ENCODE results near the gene C22orf31.
"Not testable (repeated sequence)": the region's sequence is repeated elsewhere in the genome, so short reads cannot be mapped to it uniquely, and the experiment has no call there.

The C22orf31 gene

DNA sequence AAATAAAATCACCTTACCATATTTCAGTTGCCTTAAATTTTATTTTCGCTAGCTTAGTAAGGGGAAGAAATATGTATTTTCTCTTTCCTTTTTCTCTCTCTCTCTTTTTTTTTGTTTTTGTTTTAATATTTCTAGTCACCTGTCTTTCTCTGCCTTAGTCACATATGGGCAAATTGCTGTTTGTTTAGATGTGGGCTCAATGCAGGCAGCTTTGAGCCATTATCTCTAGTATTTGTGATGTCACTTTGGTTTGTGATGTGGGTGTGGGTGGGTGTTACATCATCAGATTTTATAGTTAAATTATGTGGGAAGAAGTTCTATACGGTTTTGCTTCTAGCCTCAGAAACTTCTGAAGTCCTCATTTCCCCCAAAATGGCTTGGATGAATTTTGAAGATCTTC is at the start of gene C22orf31:
Gene C22orf31 (minus strand): TSS at position 59 of the 400 bp plus-strand sequence. CDS start 39 bp downstream, at position 20.
- DNase-seq = no peak

DNA sequence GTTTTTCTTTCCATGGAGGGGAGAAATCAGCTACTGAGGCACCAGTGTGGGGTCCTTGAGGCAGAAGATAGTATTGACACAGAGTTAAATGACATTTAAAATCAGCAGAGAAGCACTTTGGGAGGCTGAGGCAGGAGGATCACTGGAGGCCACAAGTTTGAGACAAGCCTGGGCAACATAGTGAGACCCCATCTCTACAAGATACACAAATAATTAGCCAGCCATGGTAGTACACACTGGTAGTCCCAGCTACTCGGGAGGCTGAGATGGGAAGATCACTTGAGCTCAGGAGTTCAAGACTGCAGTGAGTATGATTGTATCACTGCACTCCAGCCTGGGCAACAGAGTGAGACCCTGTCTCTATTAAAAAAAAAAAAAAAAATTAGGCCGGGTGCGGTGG is 49.3 kb upstream of the C22orf31 start:
- no peak for DNase-seq

DNA sequence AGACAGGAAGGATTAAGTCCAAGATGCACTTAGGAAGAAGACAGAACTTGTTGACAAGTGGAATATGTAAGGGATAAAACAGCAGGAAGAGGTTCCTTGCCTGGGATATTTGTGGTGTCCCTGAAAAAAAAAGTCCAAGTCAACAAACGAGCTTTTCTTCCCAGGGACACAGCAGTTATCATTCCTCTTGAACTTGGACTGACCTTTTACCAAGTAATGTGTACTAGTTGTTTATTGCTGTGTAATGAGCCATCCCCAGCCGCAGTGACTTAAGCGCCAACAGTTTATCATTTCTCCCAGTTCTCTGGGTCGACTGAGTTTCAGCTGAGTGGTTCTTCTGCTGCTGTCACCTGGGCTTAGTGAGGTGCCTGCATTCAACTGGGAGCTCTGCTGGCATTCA is 48.2 kb upstream of the C22orf31 start:
- DNase-seq = no peak

DNA sequence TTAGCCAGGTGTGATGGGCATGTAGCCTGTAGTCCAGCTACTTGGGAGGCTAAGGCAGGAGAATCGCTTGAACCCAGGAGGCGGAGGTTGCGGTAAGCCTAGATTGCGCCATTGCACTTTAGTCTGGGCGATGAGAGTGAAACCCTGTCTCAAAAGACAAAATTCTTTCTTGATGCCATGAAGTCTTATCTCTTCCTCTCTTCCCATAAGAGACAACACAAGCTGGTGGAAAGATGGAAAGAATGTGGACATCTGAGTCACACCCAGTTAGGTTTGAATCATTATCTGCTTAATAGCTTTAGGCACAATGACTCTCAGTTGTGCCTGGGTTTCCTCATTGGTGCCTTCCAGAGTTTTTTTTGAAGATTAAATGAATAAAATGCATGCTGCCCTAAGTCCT is 46.5 kb upstream of the C22orf31 start:
- no peak for DNase-seq

DNA sequence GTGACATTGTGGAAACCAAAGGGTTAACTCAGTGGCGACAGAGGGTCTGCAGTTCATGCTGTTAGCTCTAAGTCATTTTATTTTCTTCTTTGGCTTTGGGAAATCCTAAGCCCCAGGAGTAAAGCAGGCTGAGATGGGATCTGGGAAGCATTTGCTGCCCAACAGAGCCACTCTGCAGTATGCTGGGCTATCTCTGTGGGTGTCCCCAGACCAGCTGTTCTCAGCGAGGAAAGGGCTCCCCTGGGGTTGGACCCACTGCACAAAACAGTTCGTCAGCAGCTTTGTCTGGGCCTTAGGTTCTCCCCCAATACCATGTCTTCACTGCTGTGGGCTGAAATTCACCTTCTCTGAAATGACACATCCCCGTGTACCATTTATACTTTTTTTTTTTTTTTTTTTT is 45.2 kb upstream of the C22orf31 start:
- DNase-seq = no peak

DNA sequence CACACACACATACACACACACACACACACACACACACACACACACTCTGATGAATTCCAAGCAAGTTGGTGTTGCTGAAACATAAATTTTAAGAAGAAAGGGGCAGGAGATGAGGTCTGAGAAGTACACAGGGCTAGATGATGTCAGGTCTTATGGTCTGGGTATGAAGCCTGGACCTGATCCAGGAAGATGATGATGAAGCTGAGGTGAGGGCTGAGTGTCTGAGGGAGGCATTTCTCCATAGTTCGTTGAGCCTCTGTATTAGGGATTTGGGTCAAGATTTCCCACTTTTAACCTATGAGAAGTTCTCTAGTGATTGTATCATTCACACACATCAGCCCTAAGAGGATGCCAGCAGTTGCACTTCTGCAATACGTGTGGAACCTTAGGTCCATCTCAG is 43.8 kb upstream of the C22orf31 start:
- DNase-seq = no peak

DNA sequence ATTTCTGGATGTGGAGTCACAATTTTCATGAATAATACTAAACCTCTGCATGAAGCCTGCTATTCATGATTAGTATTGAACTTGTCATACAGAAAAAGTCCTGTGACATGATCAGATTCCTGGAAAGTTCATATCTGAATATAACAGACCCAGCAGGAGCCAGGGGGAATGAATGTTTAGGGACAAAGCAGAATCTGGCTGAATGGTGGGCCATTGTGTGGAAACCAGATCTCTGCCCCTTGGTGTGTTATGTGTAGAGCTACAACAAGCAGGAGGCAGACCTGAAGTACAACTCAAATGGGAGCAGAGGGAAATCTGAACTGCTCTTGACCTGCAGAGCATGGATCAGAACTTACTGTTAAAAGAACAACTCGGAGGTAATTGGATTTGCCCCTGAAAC is 41.5 kb upstream of the C22orf31 start:
- no peak for DNase-seq

DNA sequence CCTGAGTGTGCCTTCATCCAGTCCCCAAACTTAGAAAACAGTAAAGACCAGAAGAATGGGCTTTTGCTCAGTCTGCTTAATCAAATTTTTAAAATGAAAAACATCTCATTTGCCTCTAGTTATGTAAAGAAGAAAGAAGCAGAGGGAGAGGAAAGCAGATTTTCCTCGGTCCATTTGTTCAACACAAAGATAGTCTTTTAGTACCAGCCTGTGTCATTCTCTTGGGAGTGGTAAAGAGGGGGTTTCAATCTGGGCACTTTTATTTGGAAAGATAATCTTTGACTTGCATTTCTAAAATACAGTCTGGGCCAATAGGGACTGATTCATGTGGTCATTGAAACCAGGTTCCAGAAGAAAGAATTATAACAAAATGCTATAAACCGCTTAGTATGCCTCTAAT is 40.7 kb upstream of the C22orf31 start:
- no peak for DNase-seq

DNA sequence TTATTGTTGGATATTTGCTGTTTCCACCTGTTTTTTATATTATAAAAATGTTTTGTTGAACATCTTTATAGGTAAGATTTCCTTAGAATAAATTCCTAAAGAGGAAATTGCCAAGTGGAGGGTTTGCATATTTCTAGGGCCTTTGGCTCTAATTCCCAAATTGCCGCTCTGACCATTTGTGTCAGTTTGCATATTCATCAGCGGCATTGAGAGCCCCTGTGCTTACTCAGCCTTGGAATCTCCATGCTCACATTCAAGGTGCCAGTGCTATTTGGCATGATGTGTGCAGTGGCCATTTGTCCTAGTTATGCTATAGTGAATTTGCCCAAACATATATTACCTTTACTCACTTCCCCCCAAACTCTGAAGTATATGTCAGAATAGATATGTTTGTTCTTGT is 36.7 kb upstream of the C22orf31 start:
- no peak for DNase-seq

DNA sequence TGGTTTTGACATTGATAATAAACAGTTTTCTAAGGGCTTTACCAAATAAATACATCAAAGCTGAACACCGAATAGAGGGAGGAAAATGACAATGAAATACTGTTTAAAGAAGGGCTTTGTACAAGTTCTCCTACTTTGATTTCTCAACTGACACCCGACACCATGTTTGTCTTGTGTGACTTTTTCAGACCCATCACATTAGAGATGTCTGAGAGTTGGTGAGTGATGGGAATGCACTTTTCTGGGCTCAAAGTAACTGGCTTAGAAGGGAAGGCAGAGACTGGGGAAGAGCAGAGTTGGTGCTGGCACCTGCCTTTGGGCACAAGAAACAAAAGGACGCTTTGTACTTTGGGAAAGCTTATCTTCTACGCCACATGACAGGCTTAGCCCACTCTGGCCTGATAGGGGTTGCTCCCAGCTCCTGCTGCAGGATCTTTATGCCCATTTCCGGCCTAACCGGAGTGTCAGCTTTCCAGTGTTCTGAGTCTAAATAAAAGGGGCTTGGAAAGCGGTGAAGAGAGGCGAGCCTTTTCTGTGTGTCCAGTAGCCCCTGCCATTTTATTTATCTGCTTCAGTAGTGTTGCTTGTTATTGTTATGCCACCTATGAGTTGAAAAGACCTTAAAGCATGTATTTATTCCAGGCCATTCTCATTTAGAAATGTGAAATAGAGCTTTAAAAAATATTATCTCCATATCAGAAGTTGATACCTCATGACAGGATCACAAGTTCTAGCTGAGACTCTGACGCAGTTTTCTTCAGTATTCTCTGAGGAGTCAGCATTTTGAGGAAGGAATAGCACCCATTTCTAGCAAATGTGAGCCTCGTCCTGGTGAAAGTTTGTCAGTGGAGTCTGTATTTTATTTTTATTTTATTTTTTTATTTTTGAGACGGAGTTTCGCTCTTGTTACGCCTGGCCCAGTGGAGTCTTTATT is 35.4 kb upstream of the C22orf31 start:
- peak; percentile 94 for DNase-seq

DNA sequence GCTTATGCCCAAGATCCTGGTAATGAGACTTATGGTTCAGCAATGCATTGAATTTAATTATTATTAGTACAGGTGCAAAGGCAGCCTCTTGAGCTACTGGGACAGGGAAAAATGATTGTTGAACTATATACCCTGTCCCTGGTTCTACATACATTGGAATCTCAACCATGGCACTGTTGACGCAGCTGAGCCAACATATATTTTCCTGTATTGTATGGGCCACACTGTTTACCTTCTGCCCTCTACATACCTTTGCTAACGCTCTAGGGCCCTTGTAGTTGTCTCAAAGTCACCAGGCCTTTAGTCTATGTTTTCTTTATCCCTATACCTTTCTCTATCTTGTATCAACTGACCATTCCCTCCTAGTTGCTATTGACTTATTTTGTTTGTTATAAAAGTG is 33.8 kb upstream of the C22orf31 start:
- no peak for DNase-seq

DNA sequence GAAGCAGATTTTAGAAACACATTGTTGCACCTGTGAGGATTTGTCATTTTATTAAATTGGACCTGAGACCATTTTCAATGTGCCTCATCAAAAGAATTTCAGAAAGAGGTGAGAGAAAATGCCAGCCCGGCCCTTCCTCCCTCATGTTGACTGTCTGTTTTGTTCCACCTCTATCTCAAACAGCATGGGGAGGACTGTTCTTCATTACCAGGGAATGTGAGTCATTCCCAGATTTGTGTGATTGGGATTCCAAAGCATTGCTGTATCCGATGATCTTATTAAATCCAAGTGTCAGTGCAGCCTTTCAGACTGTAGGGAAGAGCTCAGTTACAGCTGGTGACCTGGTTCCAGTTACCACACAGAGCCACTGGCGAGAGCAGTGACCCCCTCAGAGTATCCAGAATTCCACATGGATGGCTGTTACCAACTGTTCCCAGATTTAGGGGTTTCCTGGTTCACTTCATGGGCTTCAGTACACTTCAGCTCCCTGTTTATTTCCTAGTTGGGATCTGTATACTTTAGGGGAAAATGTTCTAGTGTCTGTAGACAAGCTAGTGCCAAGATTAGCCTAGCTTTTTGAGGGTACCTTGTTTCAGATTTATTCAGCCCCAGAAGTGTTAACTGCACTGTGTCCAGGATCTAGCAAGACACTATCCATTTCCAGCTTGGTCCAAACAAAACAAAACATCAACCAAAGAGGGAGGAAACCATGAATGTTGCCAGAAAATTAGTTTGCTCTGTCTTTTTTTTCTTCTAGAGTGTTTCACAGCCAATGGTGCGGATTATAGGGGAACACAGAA is 32.1 kb upstream of the C22orf31 start:
- no peak for DNase-seq

DNA sequence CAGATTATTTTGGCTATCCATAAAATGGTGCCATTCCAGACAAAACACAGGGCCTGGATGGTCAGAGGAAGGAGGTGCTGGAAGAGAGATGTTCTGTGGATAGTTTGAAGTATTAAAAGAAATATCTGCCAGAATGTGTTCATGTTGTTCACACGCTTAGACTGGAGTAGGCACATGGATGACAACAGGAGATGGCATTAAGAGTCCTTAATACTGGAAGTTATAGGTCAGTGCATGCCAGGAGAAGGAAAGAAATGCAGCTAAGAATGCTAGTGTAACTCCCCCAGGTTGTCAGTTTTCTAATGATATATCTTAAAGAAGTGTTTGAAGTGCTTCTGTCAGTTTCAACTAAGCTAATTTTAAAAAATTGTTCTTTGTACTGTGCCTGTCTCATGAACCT is 31.4 kb upstream of the C22orf31 start:
- DNase-seq = no peak

DNA sequence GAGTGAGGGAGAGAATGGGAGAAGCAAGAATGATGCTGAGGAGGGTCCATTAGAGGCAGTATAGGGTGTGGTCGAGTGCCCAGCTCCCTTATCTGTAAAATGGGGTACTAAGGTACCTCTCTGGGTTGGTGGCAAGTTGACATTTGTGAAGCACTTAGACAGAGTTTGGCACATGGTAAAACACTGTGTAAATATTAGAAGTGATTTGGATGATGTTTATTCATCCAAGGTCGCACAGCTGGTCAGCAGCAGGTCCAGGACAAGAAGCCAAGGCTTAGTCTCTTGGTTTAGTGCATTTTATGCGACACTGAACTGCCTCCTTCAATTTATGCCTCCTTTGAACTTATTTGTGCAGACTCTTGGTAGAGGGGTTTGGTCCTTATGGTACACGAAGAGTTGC is 30.6 kb upstream of the C22orf31 start:
- peak; percentile 25 for DNase-seq

DNA sequence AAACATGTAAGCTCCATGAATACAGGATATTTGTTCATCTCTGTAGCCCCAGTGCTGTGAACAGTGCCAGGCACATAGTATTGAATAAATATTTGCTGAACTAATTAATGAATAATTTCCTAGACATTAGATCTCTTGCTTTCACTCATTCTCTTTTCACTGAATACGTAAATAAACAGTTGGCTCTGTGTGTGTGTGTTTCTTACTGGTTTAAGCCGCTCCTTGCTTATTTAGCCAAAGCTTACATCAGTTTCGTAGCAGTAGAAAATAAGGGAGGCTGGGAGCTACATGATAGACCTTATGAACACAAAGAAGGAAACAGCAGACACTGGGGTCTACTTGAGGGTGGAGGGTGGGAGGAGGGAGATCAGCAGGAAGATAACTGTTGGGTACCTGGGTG is 28.4 kb upstream of the C22orf31 start:
- DNase-seq = no peak

DNA sequence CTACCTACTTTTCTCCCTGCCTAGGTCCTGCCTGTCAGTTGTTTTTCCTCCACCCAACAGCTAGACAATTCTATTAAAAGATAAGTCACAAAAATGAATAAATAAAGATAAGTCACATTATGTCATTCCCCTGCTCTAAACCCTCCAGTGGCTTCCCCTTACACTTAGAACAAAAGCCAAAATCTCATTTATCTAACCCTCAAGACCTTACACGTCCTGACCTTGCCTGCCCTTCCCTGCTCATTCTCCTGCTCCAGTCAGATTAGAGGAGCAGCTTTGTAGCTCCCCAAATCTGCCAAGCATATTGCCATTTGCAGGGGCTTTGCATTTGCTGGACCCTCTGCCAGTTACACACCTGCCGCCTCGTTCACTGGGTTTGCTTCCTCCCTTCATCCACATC is 27.9 kb upstream of the C22orf31 start:
- DNase-seq = peak; percentile 55

DNA sequence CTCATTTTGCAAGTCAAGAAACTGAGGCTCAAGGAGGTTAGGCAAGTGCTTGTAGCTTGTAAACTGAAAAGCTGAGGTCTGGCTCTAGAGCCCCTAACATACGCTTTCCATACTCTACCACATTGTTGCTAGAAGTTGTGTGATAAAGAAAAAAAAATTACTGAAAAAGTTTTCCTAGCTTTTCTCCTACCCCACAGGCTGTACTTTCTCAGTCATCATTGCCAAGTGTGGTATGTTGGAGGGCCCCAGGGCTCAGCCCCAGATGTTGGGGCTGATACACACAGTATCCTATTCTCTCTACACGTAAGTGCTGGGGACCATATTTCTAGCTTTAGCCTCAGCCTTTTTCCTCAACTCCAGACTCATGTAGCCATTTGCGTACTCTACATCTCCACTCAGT is 27.2 kb upstream of the C22orf31 start:
- peak; percentile 38 for DNase-seq

DNA sequence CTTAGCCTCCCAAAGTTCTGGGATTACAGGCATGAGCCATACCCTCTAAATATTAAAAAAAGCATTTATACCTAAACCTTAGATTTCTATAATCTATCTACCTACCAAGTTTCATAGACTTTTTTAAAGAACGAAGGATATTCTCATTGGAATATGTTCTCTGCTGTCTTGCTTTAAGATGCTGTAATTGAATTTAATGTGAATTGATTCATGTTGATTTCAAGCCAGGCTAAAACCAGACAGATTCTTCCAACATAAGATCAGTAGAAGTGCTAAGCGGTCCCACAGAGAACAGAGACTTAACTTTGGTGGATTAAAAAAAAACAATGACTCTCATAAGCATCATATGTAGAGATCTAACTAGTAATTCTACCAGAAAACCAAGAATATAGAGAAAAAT is 25.4 kb upstream of the C22orf31 start:
- DNase-seq = no peak

DNA sequence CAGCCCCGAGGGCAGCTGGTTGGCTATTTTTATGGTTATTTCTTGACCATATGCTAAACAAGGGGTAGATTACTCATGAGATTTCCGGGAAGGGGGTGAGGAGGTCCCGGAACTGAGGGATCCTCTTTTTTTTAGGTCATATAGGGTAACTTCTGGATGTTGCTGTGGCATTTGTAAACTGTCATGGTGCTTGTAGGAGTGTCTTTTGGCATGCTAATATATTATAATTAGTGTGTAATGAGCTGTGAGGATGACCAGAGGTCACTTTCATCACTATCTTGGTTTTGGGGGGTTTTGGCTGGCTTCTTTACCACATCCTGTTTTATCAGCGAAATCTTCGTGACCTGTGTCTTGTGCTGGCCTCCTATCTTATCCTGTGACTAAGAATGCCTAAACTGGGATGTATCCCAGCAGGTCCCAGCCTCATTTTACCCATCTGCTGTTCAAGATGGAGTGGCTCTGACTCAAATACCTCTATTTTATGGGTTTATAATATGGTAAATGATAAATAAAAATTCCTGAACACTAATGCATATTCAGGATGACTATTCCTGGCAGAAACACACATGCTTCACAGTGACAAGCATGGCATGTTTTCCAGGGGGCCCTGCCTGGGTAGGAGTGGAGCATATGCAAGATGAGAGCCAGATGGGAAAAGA is 22.4 kb upstream of the C22orf31 start:
- DNase-seq = peak; percentile 41

DNA sequence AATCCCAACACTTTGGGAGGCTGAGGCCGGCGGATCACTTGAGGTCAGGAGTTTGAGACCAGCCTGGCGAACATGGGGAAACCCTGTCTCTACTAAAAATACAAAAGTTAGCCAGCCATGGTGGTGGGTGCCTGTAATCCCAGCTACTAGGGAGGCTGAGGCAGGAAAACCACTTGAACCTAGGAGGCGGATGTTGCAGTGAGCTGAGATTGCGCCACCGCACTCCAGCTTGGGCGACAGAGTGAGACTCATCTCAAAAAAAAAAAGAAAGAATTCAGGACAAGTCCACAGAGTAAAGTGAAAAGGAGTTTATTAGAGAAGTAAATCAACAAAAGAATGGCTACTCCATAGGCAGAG is 21.9 kb upstream of the C22orf31 start:
- not testable (repeated sequence) for DNase-seq

DNA sequence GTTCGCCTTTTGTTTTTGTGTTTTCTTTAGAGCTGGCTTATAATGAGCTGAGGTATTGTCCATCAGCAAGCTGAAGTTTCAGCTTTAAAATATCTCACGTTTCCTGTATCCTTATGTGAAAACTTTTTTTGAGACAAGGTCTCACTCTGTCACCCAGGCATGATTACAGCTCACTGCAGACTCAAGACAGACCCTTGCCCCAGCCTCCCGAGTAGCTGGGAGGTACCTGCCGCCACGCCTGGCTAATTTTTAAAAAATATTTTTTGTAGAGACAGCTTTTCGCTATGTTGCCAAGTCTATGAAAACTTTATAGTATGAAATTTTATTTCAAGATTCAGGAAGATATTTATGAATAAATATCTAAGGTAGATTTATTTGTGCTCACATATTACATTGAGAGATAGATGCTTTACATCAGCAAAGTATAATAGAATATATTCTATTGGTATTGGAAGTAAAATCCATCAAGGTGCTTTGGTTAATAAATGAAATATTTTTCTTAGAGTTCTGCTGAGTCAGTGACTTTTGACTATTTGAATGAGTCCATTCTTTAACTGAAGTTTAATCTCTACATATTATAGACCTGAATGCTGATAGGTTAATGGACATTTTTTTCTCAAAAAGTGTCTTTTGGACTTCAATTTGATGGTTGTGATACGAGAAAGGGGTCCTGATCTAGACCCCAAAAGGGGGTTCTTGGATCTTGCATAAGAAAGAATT is 21.4 kb upstream of the C22orf31 start:
- no peak for DNase-seq

DNA sequence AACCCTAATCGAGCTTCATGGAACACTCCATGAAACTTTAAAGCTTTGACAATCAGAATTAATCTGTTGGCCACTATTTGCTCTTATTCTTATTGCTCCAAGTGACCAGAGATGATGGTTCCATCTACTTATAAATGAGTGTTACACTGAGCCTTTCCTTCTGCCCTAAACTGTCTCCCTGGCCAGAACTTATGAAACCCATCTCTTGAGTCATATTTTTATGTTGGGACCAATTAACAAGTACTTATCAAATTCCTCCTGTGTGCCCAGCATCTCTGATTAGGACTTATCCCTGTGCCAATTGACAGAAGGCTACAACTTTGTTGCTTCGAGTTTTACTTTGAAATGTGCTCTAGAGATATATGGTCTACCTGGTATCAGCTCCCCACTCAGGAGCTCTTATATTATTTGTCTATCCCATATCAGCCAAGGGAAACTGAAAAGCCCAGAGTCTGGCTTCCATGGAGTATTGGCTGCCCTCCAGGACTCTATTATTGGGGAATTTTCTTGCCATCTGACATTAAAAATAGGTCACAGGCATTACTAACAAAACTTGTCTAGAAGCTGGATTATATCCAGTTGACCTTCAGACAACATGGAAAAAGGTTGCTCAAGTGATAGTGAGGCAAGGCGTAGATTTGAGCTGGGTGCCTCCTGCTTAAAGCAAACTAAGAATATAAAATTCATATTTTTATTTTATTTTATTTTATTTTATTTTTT is 20.0 kb upstream of the C22orf31 start:
- DNase-seq = no peak

All from hematopoietic multipotent progenitor cell treated with erythropoietin and hydrocortisone succinate and interleukin-3 and kit ligand, for 6 days (in vitro differentiated cells).